Adrenal gland (tissue), 19 donors: Measurements from ENCODE around the gene TRMT61A. TPM values are rescaled to one million over a fixed set of nuclear protein-coding genes. Genes with fewer than 3 reads are reported as not detected.

Source experiments
- DNase-seq, 7 donors: peaks; one replicate each; pipeline ENCODE4 v3.0.0-alpha.2; 2019 to 2020
- H3K27ac ChIP-seq, 5 donors: fragments of 200-600 bp; sonication (generic) in 4 of 5; 1 replicate in 3 of 5; 2 replicates in 2 of 5; pipeline versions ENCODE4 v1.5.1 to v1.8.0; 2016 to 2020; ENCODE audit warnings: mild to moderate bottlenecking in 1 of 5
- H3K27me3 ChIP-seq: fragments of 200-600 bp; 2 replicates; pipeline ENCODE4 v1.8.0; 2021
- H3K36me3 ChIP-seq, 2 donors: fragments of 200-600 bp; replicated peaks in 1 of 2; 1 replicate in 1 of 2; 2 replicates in 1 of 2; pipeline versions ENCODE4 v1.5.1 to v1.8.0; 2018 to 2022
- H3K4me1 ChIP-seq, 2 donors: fragments of 200-600 bp; replicated peaks in 1 of 2; 1 replicate in 1 of 2; 2 replicates in 1 of 2; pipeline versions ENCODE4 v1.5.1 to v1.8.0; 2018 to 2021
- H3K4me3 ChIP-seq, 4 donors: fragments of 200-600 bp; sonication (generic) in 3 of 4; one replicate each; pipeline ENCODE4 v1.5.1; 2016 to 2018
- H3K9me3 ChIP-seq, 3 donors: fragments of 200-600 bp; sonication (generic) in 1 of 3; replicated peaks in 1 of 3; 1 replicate in 2 of 3; 2 replicates in 1 of 3; pipeline versions ENCODE4 v1.5.1 to v1.8.0; 2016 to 2021
- POLR2A ChIP-seq, 2 donors: fragments of 450-650 bp; IDR thresholded peaks; one replicate each; pipeline ENCODE4 v1.6.1; 2017; ENCODE audit warnings: antibody characterized with exemption in 2 of 2, mild to moderate bottlenecking in 2 of 2, moderate library complexity in 1 of 2
- WGBS, 4 donors: extraction: QIAGEN DNeasy Blood & Tissue Kit in 2 of 4; methylation state at CpG; one replicate each; pipeline versions ENCODE4 v1.1.5 to v1.1.7; 2013 to 2017; 5-methylcytosine and 5-hydroxymethylcytosine counted together
- intact Hi-C, 2 donors: fragments of 100-400 bp; cut with DNase I; formaldehyde crosslinking; loops; one replicate each; pipeline versions ENCODE4 v1.14.1 to v1.15.0; 2022 to 2023
- long read RNA-seq, 10 donors: library from polyadenylated mRNA in 3 of 10; unstranded in 2 of 10; stranded (forward) in 1 of 10; transcript quantifications; one replicate each; pipeline ENCODE4 v2.0.0 and lab custom pipeline, GENCODE V29; 2021 to 2026
- polyA plus RNA-seq, 3 donors: library from polyadenylated mRNA; stranded (reverse); fragments of 200-250 nt in 2 of 3; fragments of 350-450 nt in 1 of 3; fragmentation: Illumina TruSeq in 1 of 3; extraction: RNeasy Lipid Tissue Mini Kit (QIAGEN cat#74804) in 1 of 3; gene quantifications; one replicate each; pipeline ENCODE4 v1.2.3, GENCODE V29; 2013 to 2014
- total RNA-seq, 9 donors: library from RNA; depleted of rRNA in 4 of 9; stranded (reverse); fragments of >200 nt in 4 of 9; fragments of 120-200 nt in 1 of 9; fragmentation: NEBNext Ultra II Directional in 1 of 9; extraction: Animal tissue kit (Norgen Biotek cat#: 25700) in 1 of 9; gene quantifications; one replicate each; pipeline versions ENCODE4 v1.1.0 to v1.2.4, GENCODE V29; 2013 to 2023
- TF ChIP-seq, protein P1 (sequence below), 6 experiments: fragments of 450-650 bp in 4 of 6; fragments of 200-600 bp in 2 of 6; sonication (generic) in 1 of 6; IDR thresholded peaks; 1 replicate in 5 of 6; 2 replicates in 1 of 6; pipeline versions ENCODE4 v1.5.1 to v1.8.0; 2016 to 2021; ENCODE audit warnings: antibody characterized with exemption in 6 of 6, mild to moderate bottlenecking in 2 of 6, moderate library complexity in 1 of 6
- donor health status: healthy with polysubstance abuse.
- donor health status: Bipolar disorder and iron deficiency.
- donor health status: DM: yes; HTN: yes; CAD: no.
- donor health status: DM: no; HTN: no; CAD: no.
- donor health status: DM: no; HTN: no; CAD: no.
- donor health status: DM: yes; HTN: yes; CAD: no.

The TRMT61A gene
- total RNA-seq = 10 to 100 TPM in 7 of 9 donors, 1 to 10 TPM in 2; 7.9 to 18.1 (median 12.7) TPM
- 10 to 100 TPM in 2 of 3 donors, 1 to 10 TPM in 1; 2.5 to 26.0 (median 17.1) TPM for polyA plus RNA-seq
- long read RNA-seq, donor 1, partial matches to known transcripts = 0 of 2 reads
- long read RNA-seq, donor 1, other reads (novel, unspliced or antisense) = 0 of 2 reads
- long read RNA-seq, donor 2, partial matches to known transcripts = 0 of 3 reads
- long read RNA-seq, donor 2, other reads (novel, unspliced or antisense) = 0 of 3 reads
- long read RNA-seq, donor 3, partial matches to known transcripts = 0 of 2 reads
- long read RNA-seq, donor 3, other reads (novel, unspliced or antisense) = 0 of 2 reads
- long read RNA-seq, donor 4, transcript TRMT61A-202 (4 exons, 3,229 nt) = major isoform, 5 of 7 reads
- long read RNA-seq, donor 4, partial matches to known transcripts = 1 of 7 reads
- long read RNA-seq, donor 4, other reads (novel, unspliced or antisense) = 1 of 7 reads
- long read RNA-seq, donor 5, transcript TRMT61A-202 (4 exons, 3,229 nt) = major isoform, 49 of 69 reads
- long read RNA-seq, donor 5, partial matches to known transcripts = 5 of 69 reads
- long read RNA-seq, donor 5, other reads (novel, unspliced or antisense) = 13 of 69 reads
- long read RNA-seq, donor 6, transcript TRMT61A-202 (4 exons, 3,229 nt) = major isoform, 9 of 14 reads
- long read RNA-seq, donor 6, partial matches to known transcripts = 0 of 14 reads
- long read RNA-seq, donor 6, other reads (novel, unspliced or antisense) = 5 of 14 reads
- long read RNA-seq, donor 7, partial matches to known transcripts = 0 of 1 reads
- long read RNA-seq, donor 7, other reads (novel, unspliced or antisense) = 0 of 1 reads
- long read RNA-seq, donor 8, partial matches to known transcripts = 0 of 3 reads
- long read RNA-seq, donor 8, other reads (novel, unspliced or antisense) = 0 of 3 reads
- long read RNA-seq, donor 9, partial matches to known transcripts = 0 of 2 reads
- long read RNA-seq, donor 9, other reads (novel, unspliced or antisense) = 0 of 2 reads
- long read RNA-seq, donor 10, partial matches to known transcripts = 0 of 2 reads
- long read RNA-seq, donor 10, other reads (novel, unspliced or antisense) = 0 of 2 reads

DNA sequence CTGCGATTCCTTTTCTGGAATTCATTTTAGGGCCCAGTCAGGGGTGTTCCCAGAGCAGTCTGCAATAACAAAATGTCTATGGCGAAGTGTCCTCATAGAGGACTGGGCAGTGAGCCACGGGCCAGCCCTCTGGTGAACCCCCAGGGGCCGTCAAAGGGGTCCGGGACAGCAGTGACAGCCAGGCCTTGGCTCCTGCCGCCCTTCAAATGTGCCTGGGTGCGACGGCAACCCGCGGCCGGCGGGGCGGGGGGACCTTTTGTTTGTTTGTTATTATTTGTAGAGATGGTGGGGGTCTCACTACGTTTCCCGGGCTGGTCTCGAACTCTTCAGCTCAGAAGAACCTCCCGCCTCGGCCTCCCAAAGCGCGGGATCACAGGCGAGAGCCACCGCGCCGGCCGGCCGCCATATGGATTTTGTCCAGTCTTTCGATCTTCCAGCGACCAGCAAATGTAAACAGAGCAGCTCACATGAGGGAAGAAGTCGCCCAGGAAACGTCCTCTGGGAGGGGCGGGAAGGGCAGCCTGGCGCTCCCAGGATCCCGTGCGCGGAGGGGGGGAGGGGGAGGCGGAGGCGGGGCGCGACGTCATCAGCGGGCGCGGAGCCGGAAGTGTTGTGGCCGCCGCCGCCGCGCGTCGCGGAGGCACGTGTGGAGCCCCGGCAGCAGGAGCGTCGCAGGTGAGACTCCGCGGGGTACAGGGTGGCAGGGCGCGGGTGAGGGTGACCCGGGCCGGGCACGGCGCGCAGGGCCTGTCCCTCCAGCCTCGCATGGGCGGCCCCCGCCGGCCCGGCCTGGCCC lies at the start of gene TRMT61A:
Gene TRMT61A, plus strand, starts transcription at position 610 of the 796 bp plus-strand sequence. CDS start 783 bp downstream, outside the sequence.
- no peaks in the 10 kb centered on the region for H3K36me3 ChIP-seq
- no peaks in the 10 kb centered on the region for H3K27me3 ChIP-seq
- TF ChIP-seq, protein P1, sequence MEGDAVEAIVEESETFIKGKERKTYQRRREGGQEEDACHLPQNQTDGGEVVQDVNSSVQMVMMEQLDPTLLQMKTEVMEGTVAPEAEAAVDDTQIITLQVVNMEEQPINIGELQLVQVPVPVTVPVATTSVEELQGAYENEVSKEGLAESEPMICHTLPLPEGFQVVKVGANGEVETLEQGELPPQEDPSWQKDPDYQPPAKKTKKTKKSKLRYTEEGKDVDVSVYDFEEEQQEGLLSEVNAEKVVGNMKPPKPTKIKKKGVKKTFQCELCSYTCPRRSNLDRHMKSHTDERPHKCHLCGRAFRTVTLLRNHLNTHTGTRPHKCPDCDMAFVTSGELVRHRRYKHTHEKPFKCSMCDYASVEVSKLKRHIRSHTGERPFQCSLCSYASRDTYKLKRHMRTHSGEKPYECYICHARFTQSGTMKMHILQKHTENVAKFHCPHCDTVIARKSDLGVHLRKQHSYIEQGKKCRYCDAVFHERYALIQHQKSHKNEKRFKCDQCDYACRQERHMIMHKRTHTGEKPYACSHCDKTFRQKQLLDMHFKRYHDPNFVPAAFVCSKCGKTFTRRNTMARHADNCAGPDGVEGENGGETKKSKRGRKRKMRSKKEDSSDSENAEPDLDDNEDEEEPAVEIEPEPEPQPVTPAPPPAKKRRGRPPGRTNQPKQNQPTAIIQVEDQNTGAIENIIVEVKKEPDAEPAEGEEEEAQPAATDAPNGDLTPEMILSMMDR (IDR thresholded peaks at IDR 0.05) = no peak
- peak; percentile 7 to 60 for TF ChIP-seq POLR2A (IDR thresholded peaks at IDR 0.05)
- peak within 1 kb of the TSS; percentile 41 to 88 (median 84) for H3K27ac ChIP-seq
- intact Hi-C loops = no loop called here
- peak; percentile 89 to 95 (median 91) for DNase-seq
- WGBS, 4 donors = 0 to 2% (median 1%) methylated on average over 2 to 67 of the region's 70 CpGs; no CpG with 5 or more reads in 1 of the 4 donors
- H3K4me1 ChIP-seq = peaks cover 26 to 44% of the 10 kb centered on the region in 2 donors
- peak within 1 kb of the TSS; percentile 49 to 96 (median 92) for H3K4me3 ChIP-seq
- no peaks in the 10 kb centered on the region for H3K9me3 ChIP-seq

DNA sequence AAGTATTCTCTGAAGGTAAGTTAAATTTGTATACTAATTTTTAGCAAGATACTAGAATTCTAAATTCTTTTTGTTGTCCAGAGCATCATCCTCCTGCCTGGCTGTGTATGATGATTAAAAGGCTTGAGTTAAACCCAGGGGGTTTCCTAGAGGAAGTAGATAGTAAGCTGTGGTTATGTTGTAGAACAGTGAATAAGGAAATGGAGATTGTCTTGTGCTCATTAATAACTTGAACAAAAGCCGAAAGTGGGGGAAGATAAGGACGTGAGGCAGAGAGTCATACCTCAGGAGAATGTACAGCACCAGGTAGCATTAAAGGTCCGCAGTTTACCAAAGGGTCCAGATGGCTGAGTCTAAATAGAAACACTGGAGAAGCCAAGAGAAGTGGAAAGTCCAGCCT lies 48.4 kb upstream of the TRMT61A start:
- TF ChIP-seq, protein P1 (IDR thresholded peaks at IDR 0.05) = no peak
- TF ChIP-seq POLR2A (IDR thresholded peaks at IDR 0.05) = no peak
- intact Hi-C loops = no loop called here
- Histone ChIP-seq H3K27me3 (no peaks in the 10 kb centered on the region), H3K9me3 (no peaks in the 10 kb centered on the region), H3K4me3 (no peak overlapping the region), H3K27ac (no peak overlapping the region), H3K36me3 (peaks cover 0 to 62% of the 10 kb centered on the region in 2 donors), H3K4me1 (peaks cover 8 to 21% of the 10 kb centered on the region in 2 donors)
- 75 to 86% (median 82%) methylated on average over 3 of the region's 3 CpGs for WGBS, 4 donors
- no peak for DNase-seq

DNA sequence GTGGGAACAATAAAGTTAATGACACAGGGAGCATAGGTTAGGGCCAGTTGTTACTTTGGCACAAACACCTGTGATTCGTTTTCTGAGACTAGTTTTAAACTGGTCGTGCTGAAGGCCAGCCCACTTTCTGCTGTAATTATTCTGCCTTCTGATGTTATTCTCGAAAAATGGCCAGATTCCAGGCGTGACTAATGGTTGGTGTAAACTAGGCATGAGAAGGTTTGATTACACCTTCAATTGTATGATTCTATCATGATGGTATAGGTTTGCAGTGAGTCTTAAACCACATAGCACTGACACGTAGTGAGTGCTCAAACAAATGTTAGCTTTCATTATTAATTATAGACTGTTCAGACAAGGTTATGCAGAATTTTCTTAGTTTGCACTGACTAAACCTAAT lies 45.4 kb upstream of the TRMT61A start:
- H3K27ac ChIP-seq = peak overlapping the region in 4 of 5 donors; percentile 45 to 70 (median 68)
- H3K4me1 ChIP-seq = peaks cover 8 to 23% of the 10 kb centered on the region in 2 donors
- no peak overlapping the region for H3K4me3 ChIP-seq
- intact Hi-C loops = no loop called here
- H3K36me3 ChIP-seq = peaks cover 0 to 53% of the 10 kb centered on the region in 2 donors
- DNase-seq = peak; percentile 66 to 87 (median 80)
- WGBS, 4 donors = 22 to 43% (median 34%) methylated on average over 5 of the region's 5 CpGs
- no peaks in the 10 kb centered on the region for H3K9me3 ChIP-seq
- H3K27me3 ChIP-seq = no peaks in the 10 kb centered on the region
- TF ChIP-seq, protein P1 (IDR thresholded peaks at IDR 0.05) = no peak
- peak in 1 of 2 donors; percentile 38 for TF ChIP-seq POLR2A (IDR thresholded peaks at IDR 0.05)
